K562 (cell line): ENCODE results near the gene NAXD. TPM values are rescaled to one million over a fixed set of nuclear protein-coding genes. Genes with fewer than 3 reads are reported as not detected.

Source experiments
- DDX20 ChIP-seq: fragments of 450-650 bp; IDR thresholded peaks from 2 replicates; pipeline ENCODE4 v1.6.1; 2016; ENCODE audit warnings: missing genetic modification characterization, low read depth, mild to moderate bottlenecking, missing compliant biosample characterization, moderate library complexity
- GTF2A2 ChIP-seq: IDR thresholded peaks from 2 replicates; pipeline ENCODE4 v1.6.1; 2016; ENCODE audit warnings: mild to moderate bottlenecking, missing genetic modification characterization, missing compliant biosample characterization
- KDM4B ChIP-seq, 2 experiments: fragments of 450-650 bp in 1 of 2; sonication (generic) in 1 of 2; IDR thresholded peaks; 2 replicates each; pipeline ENCODE4 v1.6.1; 2016 to 2017; ENCODE audit warnings: borderline replicate concordance in 2 of 2, antibody characterized with exemption in 1 of 2, low read depth in 1 of 2, mild to moderate bottlenecking in 1 of 2
- KLF10 ChIP-seq: fragments of 250-450 bp; sonication (Bioruptor Pico); IDR thresholded peaks from 2 replicates; pipeline ENCODE4 v1.6.1; 2021; ENCODE audit warnings: matching md5 sums
- PCBP1 ChIP-seq: fragments of 200-400 bp; formaldehyde crosslinking; IDR thresholded peaks from 2 replicates; pipeline ENCODE4 v1.6.1; 2018; ENCODE audit warnings: mild to moderate bottlenecking, low read depth, low read length; ENCODE audit not compliant: poor library complexity, severe bottlenecking
- PHF8 ChIP-seq: fragments of 200-600 bp; sonication (generic); IDR thresholded peaks from 2 replicates; pipeline ENCODE4 v1.6.1; 2012; ENCODE audit warnings: mixed run types, mild to moderate bottlenecking, inconsistent platforms, low read length, moderate library complexity, borderline replicate concordance
- POLR2AphosphoS2 ChIP-seq: IDR thresholded peaks from 2 replicates; pipeline ENCODE4 v1.6.1; 2012; ENCODE audit warnings: low read length, improper control_type of control experiment
- POLR2B ChIP-seq: fragments of 450-650 bp; IDR thresholded peaks from 2 replicates; pipeline ENCODE4 v1.6.1; 2018; ENCODE audit warnings: low read depth; ENCODE audit not compliant: partially characterized antibody
- SUPT5H ChIP-seq: fragments of 450-650 bp; IDR thresholded peaks from 2 replicates; pipeline ENCODE4 v1.6.1; 2016
- TCF7 ChIP-seq: sonication (generic); IDR thresholded peaks from 2 replicates; pipeline ENCODE4 v1.6.1; 2016; ENCODE audit warnings: antibody characterized with exemption, borderline replicate concordance
- ZNF212 ChIP-seq: fragments of 450-650 bp; formaldehyde crosslinking; IDR thresholded peaks from 2 replicates; pipeline ENCODE4 v1.4.0; 2020; ENCODE audit warnings: mild to moderate bottlenecking
- ZNF639 ChIP-seq, 2 experiments: fragments of 200-800 bp in 1 of 2; sonication (Bioruptor generic) in 1 of 2; sonication (generic) in 1 of 2; formaldehyde crosslinking in 1 of 2; IDR thresholded peaks in 1 of 2; conservative IDR thresholded peaks in 1 of 2; 2 replicates each; pipeline versions ENCODE4 v1.5.0 to v1.6.1; 2016 to 2020; ENCODE audit warnings: missing compliant biosample characterization in 1 of 2, missing genetic modification characterization in 1 of 2, missing genetic modification reagents in 1 of 2
- ZNF717 ChIP-seq: fragments of 250-450 bp; sonication (Bioruptor Pico); IDR thresholded peaks from 2 replicates; pipeline ENCODE4 v1.5.0; 2021
- polyA plus RNA-seq, 8 experiments: library from polyadenylated mRNA; depleted of rRNA in 4 of 8; stranded (reverse) in 5 of 8; unstranded in 3 of 8; fragments of >200 nt; fragmentation: Nextera tagmentation in 2 of 8; fragmentation: Illumina TruSeq in 1 of 8; extraction: Ambion mirVana in 2 of 8; extraction: Trizol in 1 of 8; gene quantifications; 2 replicates each; pipeline versions ENCODE4 v1.2.1 to v1.2.3, GENCODE V29; 2011 to 2014; ENCODE audit warnings: inconsistent platforms in 1 of 8, missing spikeins in 1 of 8
- total RNA-seq, 7 experiments: library from RNA; depleted of rRNA in 6 of 7; stranded (reverse); fragments of >200 nt in 6 of 7; fragmentation: Illumina TruSeq in 2 of 7; extraction: Trizol in 2 of 7; gene quantifications; 2 replicates each; pipeline versions ENCODE4 v1.2.1 to v1.2.3, GENCODE V29; 2011 to 2021; ENCODE audit warnings: low replicate concordance in 1 of 7
- TF ChIP-seq, protein P1 (sequence below): fragments of 250-450 bp; sonication (Bioruptor Pico); IDR thresholded peaks from 2 replicates; pipeline ENCODE4 v1.5.0; 2020; ENCODE audit warnings: mild to moderate bottlenecking, borderline replicate concordance
- TF ChIP-seq, protein P2 (sequence below): fragments of 200-800 bp; sonication (Bioruptor generic); IDR thresholded peaks from 2 replicates; pipeline ENCODE4 v1.6.1; 2017; ENCODE audit warnings: missing genetic modification characterization, missing compliant biosample characterization
- TF ChIP-seq, protein P3 (sequence below): fragments of 450-650 bp; IDR thresholded peaks from 2 replicates; pipeline ENCODE4 v1.6.1; 2016; ENCODE audit warnings: missing biosample characterization, missing genetic modification characterization

The NAXD gene
- total and polyA plus RNA-seq, 9 of the 15 experiments (the other 6 are each of a cell fraction or from before 2014, with no cell fraction given), result 0.59 to 20.6 (median 13.0) TPM

GRCh38 chr13:110615322-110616102 lies at the start of gene NAXD (continued):
- TF ChIP-seq ZNF639 (CRISPR knock-in tag; conservative IDR thresholded peaks at IDR 0.05 in 1 of 2, IDR thresholded peaks at IDR 0.05 in 1 of 2) (0 out of 4 replicates have a peak, but pooled peaks of 1 of the 2 experiments have one; percentile 51), KLF10 (no peak), SUPT5H (peak; percentile 68), POLR2B (peak; percentile 49), TCF7 (no peak), PHF8 (peak; percentile 79; the same call in 1 of the 2 replicates), ZNF212 (CRISPR knock-in tag) (no peak), GTF2A2 (tag) (no peak), POLR2AphosphoS2 (no peak), DDX20 (tag) (no peak), PCBP1 (peak; percentile 55), KDM4B (IDR thresholded peaks at IDR 0.05; ENCODE audit: borderline replicate concordance in 2 of 2, low read depth in 1 of 2) (no peak), ZNF717 (no peak)
- TF ChIP-seq, protein P1, sequence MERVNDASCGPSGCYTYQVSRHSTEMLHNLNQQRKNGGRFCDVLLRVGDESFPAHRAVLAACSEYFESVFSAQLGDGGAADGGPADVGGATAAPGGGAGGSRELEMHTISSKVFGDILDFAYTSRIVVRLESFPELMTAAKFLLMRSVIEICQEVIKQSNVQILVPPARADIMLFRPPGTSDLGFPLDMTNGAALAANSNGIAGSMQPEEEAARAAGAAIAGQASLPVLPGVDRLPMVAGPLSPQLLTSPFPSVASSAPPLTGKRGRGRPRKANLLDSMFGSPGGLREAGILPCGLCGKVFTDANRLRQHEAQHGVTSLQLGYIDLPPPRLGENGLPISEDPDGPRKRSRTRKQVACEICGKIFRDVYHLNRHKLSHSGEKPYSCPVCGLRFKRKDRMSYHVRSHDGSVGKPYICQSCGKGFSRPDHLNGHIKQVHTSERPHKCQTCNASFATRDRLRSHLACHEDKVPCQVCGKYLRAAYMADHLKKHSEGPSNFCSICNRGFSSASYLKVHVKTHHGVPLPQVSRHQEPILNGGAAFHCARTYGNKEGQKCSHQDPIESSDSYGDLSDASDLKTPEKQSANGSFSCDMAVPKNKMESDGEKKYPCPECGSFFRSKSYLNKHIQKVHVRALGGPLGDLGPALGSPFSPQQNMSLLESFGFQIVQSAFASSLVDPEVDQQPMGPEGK, result no peak
- TF ChIP-seq, protein P2, sequence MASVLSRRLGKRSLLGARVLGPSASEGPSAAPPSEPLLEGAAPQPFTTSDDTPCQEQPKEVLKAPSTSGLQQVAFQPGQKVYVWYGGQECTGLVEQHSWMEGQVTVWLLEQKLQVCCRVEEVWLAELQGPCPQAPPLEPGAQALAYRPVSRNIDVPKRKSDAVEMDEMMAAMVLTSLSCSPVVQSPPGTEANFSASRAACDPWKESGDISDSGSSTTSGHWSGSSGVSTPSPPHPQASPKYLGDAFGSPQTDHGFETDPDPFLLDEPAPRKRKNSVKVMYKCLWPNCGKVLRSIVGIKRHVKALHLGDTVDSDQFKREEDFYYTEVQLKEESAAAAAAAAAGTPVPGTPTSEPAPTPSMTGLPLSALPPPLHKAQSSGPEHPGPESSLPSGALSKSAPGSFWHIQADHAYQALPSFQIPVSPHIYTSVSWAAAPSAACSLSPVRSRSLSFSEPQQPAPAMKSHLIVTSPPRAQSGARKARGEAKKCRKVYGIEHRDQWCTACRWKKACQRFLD (CRISPR knock-in tag), result no peak
- TF ChIP-seq, protein P3, sequence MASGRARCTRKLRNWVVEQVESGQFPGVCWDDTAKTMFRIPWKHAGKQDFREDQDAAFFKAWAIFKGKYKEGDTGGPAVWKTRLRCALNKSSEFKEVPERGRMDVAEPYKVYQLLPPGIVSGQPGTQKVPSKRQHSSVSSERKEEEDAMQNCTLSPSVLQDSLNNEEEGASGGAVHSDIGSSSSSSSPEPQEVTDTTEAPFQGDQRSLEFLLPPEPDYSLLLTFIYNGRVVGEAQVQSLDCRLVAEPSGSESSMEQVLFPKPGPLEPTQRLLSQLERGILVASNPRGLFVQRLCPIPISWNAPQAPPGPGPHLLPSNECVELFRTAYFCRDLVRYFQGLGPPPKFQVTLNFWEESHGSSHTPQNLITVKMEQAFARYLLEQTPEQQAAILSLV, result no peak
